GM13977 (cell line): ENCODE measurements around the gene YLPM1.

ENCODE experiments used
- DNase-seq: peaks from one replicate; pipeline ENCODE4 v3.0.0; 2012; ENCODE audit warnings: low spot score
- CTCF ChIP-seq: IDR thresholded peaks from 2 replicates; pipeline ENCODE4 v1.5.1; 2012; ENCODE audit warnings: mild to moderate bottlenecking, control low read depth; ENCODE audit not compliant: insufficient read depth; ENCODE audit errors: extremely low read depth, missing control alignments
- in situ Hi-C: fragments of 300-500 bp; cut with MboI; formaldehyde crosslinking; loops from one replicate; pipeline ENCODE4 v1.12.0; 2022; ENCODE audit warnings: low sequenced_read_pairs, low pct_unique_long_range_greater_than_20kb, mixed read lengths, inconsistent platforms; ENCODE audit not compliant: unreplicated experiment

The YLPM1 gene

GRCh38 chr14:74733221-74733620, 29.9 kb upstream of the YLPM1 start:
- in situ Hi-C loops = no loop called here
- no peak for TF ChIP-seq CTCF
- DNase-seq = no peak

GRCh38 chr14:74735125-74735524, 28.0 kb upstream of the YLPM1 start:
- no peak for TF ChIP-seq CTCF
- in situ Hi-C loops = no loop called here
- no peak for DNase-seq

- no peak for DNase-seq
- no peak for TF ChIP-seq CTCF
- in situ Hi-C loops = no loop called here
Observed at GRCh38 chr14:74737753-74738325, 25.3 kb upstream of the YLPM1 start.

GRCh38 chr14:74739293-74740030, 23.7 kb upstream of the YLPM1 start:
- in situ Hi-C loops = no loop called here
- no peak for DNase-seq
- TF ChIP-seq CTCF = no peak

GRCh38 chr14:74747237-74747636, 15.9 kb upstream of the YLPM1 start:
- no peak for TF ChIP-seq CTCF
- in situ Hi-C loops = no loop called here
- no peak for DNase-seq

GRCh38 chr14:74754157-74754556, 9.0 kb upstream of the YLPM1 start:
- in situ Hi-C loops = no loop called here
- TF ChIP-seq CTCF = no peak
- no peak for DNase-seq

GRCh38 chr14:74754899-74755298, 8.2 kb upstream of the YLPM1 start:
- TF ChIP-seq CTCF = no peak
- no peak for DNase-seq
- in situ Hi-C loops = no loop called here
